A549 (cell line): ENCODE results near the gene ZDHHC3. TPM values are rescaled to one million over a fixed set of nuclear protein-coding genes. Genes with fewer than 3 reads are reported as not detected.

ENCODE experiments used
- ATAC-seq, 2 experiments: fragments of 200-7000 bp in 1 of 2; fragments of >200 bp in 1 of 2; cut with Nextera tagmentation in 1 of 2; cut with Tn5 transposase in 1 of 2; 3 replicates each; pipeline versions ENCODE4 v1.8.0 to v1.9.1; 2018 to 2020; ENCODE audit warnings: mild to moderate bottlenecking in 1 of 2, moderate library complexity in 1 of 2
- CTCF ChIA-PET: fragments of 300-600 bp; sonication (Branson Sonifier 250); formaldehyde crosslinking; extraction: SDS; loops from one replicate; lab custom pipeline; 2021; ENCODE audit warnings: antibody characterized with exemption, inconsistent platforms; lab: Yijun Ruan, JAX
- POLR2A ChIA-PET: fragments of 350-600 bp; formaldehyde crosslinking; extraction: SDS; loops from one replicate; lab custom pipeline; 2021; ENCODE audit warnings: antibody characterized with exemption, inconsistent platforms; lab: Yijun Ruan, JAX
- DNase-seq, 2 experiments: peaks; one replicate each; pipeline versions ENCODE4 v3.0.0 to v3.0.0-alpha.2; 2011 to 2016; ENCODE audit warnings: low read depth in 1 of 2, low spot score in 1 of 2
- FAIRE-seq: peaks from 2 replicates; lab custom pipeline; 2011; peaks lifted over from hg19 to GRCh38; lab: Jason Lieb, UNC
- H3K27ac ChIP-seq, 2 experiments: fragments of >200 bp; sonication (Bioruptor Twin); formaldehyde crosslinking; 3 replicates each; pipeline ENCODE4 v1.5.1; 2016 to 2017
- H3K4me1 ChIP-seq: fragments of >200 bp; sonication (Bioruptor Twin); formaldehyde crosslinking; 3 replicates; pipeline ENCODE4 v1.6.1; 2016
- H3K4me2 ChIP-seq: fragments of >200 bp; sonication (Bioruptor Twin); formaldehyde crosslinking; 3 replicates; pipeline ENCODE4 v1.6.1; 2016
- H3K4me3 ChIP-seq: fragments of >200 bp; sonication (Bioruptor Twin); formaldehyde crosslinking; 3 replicates; pipeline ENCODE4 v1.5.1; 2016
- H3K9me3 ChIP-seq: fragments of >200 bp; sonication (Bioruptor Twin); formaldehyde crosslinking; 3 replicates; pipeline ENCODE4 v1.6.1; 2016
- CEBPB ChIP-seq, 2 experiments: fragments of >200 bp in 1 of 2; sonication (Bioruptor Twin) in 1 of 2; formaldehyde crosslinking in 1 of 2; IDR thresholded peaks; 2 replicates each; pipeline ENCODE4 v1.6.1; 2012 to 2016
- EHF ChIP-seq: fragments of 250-450 bp; sonication (Bioruptor Pico); IDR thresholded peaks from 2 replicates; pipeline ENCODE4 v1.5.0; 2020; ENCODE audit warnings: mild to moderate bottlenecking
- EHMT2 ChIP-seq: fragments of 200-600 bp; sonication (generic); IDR thresholded peaks from 2 replicates; pipeline ENCODE4 v1.6.1; 2016; ENCODE audit warnings: antibody characterized with exemption, low read depth, mild to moderate bottlenecking, moderate library complexity
- FOSL2 ChIP-seq, 2 experiments: fragments of 450-650 bp in 1 of 2; fragments of >200 bp in 1 of 2; sonication (Bioruptor Twin) in 1 of 2; formaldehyde crosslinking; IDR thresholded peaks; 2 replicates each; pipeline versions ENCODE4 v1.5.0 to v1.6.1; 2016 to 2020; ENCODE audit warnings: mild to moderate bottlenecking in 1 of 2, moderate library complexity in 1 of 2
- GATA3 ChIP-seq: IDR thresholded peaks from 2 replicates; pipeline ENCODE4 v1.6.1; 2012; ENCODE audit warnings: borderline replicate concordance
- HOXB5 ChIP-seq: fragments of 250-450 bp; sonication (Bioruptor Pico); IDR thresholded peaks from 2 replicates; pipeline ENCODE4 v1.5.0; 2020; ENCODE audit warnings: mild to moderate bottlenecking, moderate library complexity
- JUN ChIP-seq, 2 experiments: fragments of >200 bp; sonication (Bioruptor Twin); formaldehyde crosslinking; IDR thresholded peaks; 2 replicates in 1 of 2; 3 replicates in 1 of 2; pipeline ENCODE4 v1.6.1; 2016 to 2017
- JUNB ChIP-seq: fragments of >200 bp; sonication (Bioruptor Twin); formaldehyde crosslinking; IDR thresholded peaks from 2 replicates; pipeline ENCODE4 v1.6.1; 2016
- KDM1A ChIP-seq: fragments of 200-600 bp; sonication (generic); IDR thresholded peaks from 2 replicates; pipeline ENCODE4 v1.6.1; 2016; ENCODE audit warnings: low read depth, mild to moderate bottlenecking
- KDM5A ChIP-seq: fragments of 200-600 bp; sonication (generic); IDR thresholded peaks from 2 replicates; pipeline ENCODE4 v1.6.1; 2016; ENCODE audit warnings: antibody characterized with exemption, mild to moderate bottlenecking
- MAFK ChIP-seq: fragments of 450-650 bp; IDR thresholded peaks from 2 replicates; pipeline ENCODE4 v1.6.1; 2014; ENCODE audit not compliant: partially characterized antibody
- NFE2L2 ChIP-seq: fragments of 150-350 bp; conservative IDR thresholded peaks from 2 replicates; pipeline ENCODE4 v1.6.1; 2014; ENCODE audit warnings: low read length
- NPAS2 ChIP-seq: fragments of 250-450 bp; sonication (Bioruptor Pico); IDR thresholded peaks from 2 replicates; pipeline ENCODE4 v1.8.0; 2022; ENCODE audit warnings: mild to moderate bottlenecking, moderate library complexity, borderline replicate concordance
- PHF8 ChIP-seq: fragments of 200-600 bp; sonication (generic); IDR thresholded peaks from 2 replicates; pipeline ENCODE4 v1.6.1; 2016; ENCODE audit warnings: low read depth, mild to moderate bottlenecking, antibody characterized with exemption, moderate library complexity, borderline replicate concordance
- POLR2A ChIP-seq: IDR thresholded peaks from 2 replicates; pipeline ENCODE4 v1.6.1; 2012; ENCODE audit warnings: mild to moderate bottlenecking, low read length
- RARB ChIP-seq: fragments of 250-450 bp; sonication (Bioruptor Pico); IDR thresholded peaks from 2 replicates; pipeline ENCODE4 v1.8.0; 2021; ENCODE audit warnings: mild to moderate bottlenecking, moderate library complexity
- RFX5 ChIP-seq: fragments of 450-650 bp; IDR thresholded peaks from 2 replicates; pipeline ENCODE4 v1.7.1; 2014; ENCODE audit warnings: antibody characterized with exemption, mild to moderate bottlenecking, moderate library complexity
- RNF2 ChIP-seq: fragments of 200-600 bp; sonication (generic); IDR thresholded peaks from 2 replicates; pipeline ENCODE4 v1.6.1; 2016; ENCODE audit warnings: low read depth, mild to moderate bottlenecking, antibody characterized with exemption, moderate library complexity, borderline replicate concordance
- SREBF2 ChIP-seq: fragments of 450-650 bp; IDR thresholded peaks from 2 replicates; pipeline ENCODE4 v1.6.1; 2014; ENCODE audit warnings: mild to moderate bottlenecking, moderate library complexity
- TP53 ChIP-seq: fragments of 250-450 bp; sonication (Bioruptor Pico); IDR thresholded peaks from 2 replicates; pipeline ENCODE4 v1.5.0; 2021; ENCODE audit warnings: mild to moderate bottlenecking, moderate library complexity
- ZC3H11A ChIP-seq: fragments of 450-650 bp; IDR thresholded peaks from 2 replicates; pipeline ENCODE4 v1.6.1; 2014; ENCODE audit warnings: antibody characterized with exemption, mild to moderate bottlenecking
- ZFP36 ChIP-seq: fragments of 450-650 bp; IDR thresholded peaks from 2 replicates; pipeline ENCODE4 v1.6.1; 2014; ENCODE audit warnings: borderline replicate concordance; ENCODE audit not compliant: partially characterized antibody
- ZNF302 ChIP-seq: fragments of 250-450 bp; sonication (Bioruptor Pico); IDR thresholded peaks from 2 replicates; pipeline ENCODE4 v1.9.0; 2021; ENCODE audit warnings: inconsistent platforms, mild to moderate bottlenecking, moderate library complexity
- WGBS: methylation state at CpG from one replicate; pipeline ENCODE4 v1.1.6; 2017; ENCODE audit errors: missing lambda C conversion rate; 5-methylcytosine and 5-hydroxymethylcytosine counted together
- polyA plus RNA-seq, 4 experiments: library from polyadenylated mRNA; depleted of rRNA in 3 of 4; stranded (reverse); fragments of >200 nt; fragmentation: RNase III in 1 of 4; extraction: RNeasy Plus Mini Kit Qiagen cat#74134 plus additional on column Dnase treatment in 1 of 4; gene quantifications; 2 replicates in 3 of 4; 3 replicates in 1 of 4; pipeline ENCODE4 v1.2.3, GENCODE V29; 2011 to 2017
- TF ChIP-seq, protein P1 (sequence below): fragments of 150-350 bp; IDR thresholded peaks from 2 replicates; pipeline ENCODE4 v1.6.1; 2014; ENCODE audit warnings: low read depth, mild to moderate bottlenecking, low read length
- TF ChIP-seq, protein P2 (sequence below): fragments of 200-600 bp; sonication (generic); IDR thresholded peaks from 2 replicates; pipeline ENCODE4 v1.6.1; 2016; ENCODE audit warnings: antibody characterized with exemption, mild to moderate bottlenecking, moderate library complexity
- TF ChIP-seq, protein P3 (sequence below): fragments of >200 bp; sonication (Bioruptor Twin); formaldehyde crosslinking; IDR thresholded peaks from 3 replicates; pipeline ENCODE4 v1.6.1; 2016
- TF ChIP-seq, protein P4 (sequence below): IDR thresholded peaks from 2 replicates; pipeline ENCODE4 v1.6.1; 2012
- TF ChIP-seq, protein P5 (sequence below): fragments of 250-450 bp; sonication (Bioruptor Pico); IDR thresholded peaks from 2 replicates; pipeline ENCODE4 v1.5.0; 2021; ENCODE audit warnings: mild to moderate bottlenecking, moderate library complexity, borderline replicate concordance

The ZDHHC3 gene
- polyA plus RNA-seq, 2 of the 4 experiments (the other 2 are of a cell fraction) = 28.7 to 57.7 TPM

DNA sequence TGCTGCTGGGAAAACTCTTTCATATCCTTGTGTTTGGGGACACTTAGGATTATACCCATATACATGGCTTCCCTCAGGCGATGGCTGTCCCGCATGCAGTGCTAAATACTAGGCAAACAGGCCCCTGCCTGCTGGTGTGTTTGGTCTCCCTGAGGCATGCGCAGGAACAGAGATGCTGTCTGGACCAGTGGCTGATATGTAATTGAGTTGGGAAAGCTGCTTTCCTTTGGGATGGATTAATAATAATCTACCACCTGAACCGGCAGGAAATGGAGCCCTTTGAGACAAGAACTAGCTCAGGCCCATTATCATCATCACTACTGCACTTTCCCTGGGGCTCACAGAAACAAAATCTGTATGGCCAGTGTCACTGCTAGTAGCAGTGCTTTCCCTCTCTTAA is 18.0 kb downstream of the ZDHHC3 start:
- Histone ChIP-seq H3K4me3 (no peak overlapping the region), H3K9me3 (no peaks in the 10 kb centered on the region), H3K4me2 (no peak overlapping the region), H3K27ac (no peak overlapping the region), H3K4me1 (no peaks in the 10 kb centered on the region)
- DNase-seq = no peak
- no peak for ATAC-seq
- whole genome bisulfite sequencing = 97% methylated on average over 4 of the region's 4 CpGs
- no peak for TF ChIP-seq TP53 (CRISPR knock-in tag)
- no peak for TF ChIP-seq ZFP36
- TF ChIP-seq ZC3H11A = no peak
- no peak for TF ChIP-seq SREBF2
- no peak for TF ChIP-seq EHF
- TF ChIP-seq, protein P1, sequence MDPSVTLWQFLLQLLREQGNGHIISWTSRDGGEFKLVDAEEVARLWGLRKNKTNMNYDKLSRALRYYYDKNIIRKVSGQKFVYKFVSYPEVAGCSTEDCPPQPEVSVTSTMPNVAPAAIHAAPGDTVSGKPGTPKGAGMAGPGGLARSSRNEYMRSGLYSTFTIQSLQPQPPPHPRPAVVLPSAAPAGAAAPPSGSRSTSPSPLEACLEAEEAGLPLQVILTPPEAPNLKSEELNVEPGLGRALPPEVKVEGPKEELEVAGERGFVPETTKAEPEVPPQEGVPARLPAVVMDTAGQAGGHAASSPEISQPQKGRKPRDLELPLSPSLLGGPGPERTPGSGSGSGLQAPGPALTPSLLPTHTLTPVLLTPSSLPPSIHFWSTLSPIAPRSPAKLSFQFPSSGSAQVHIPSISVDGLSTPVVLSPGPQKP = no peak
- TF ChIP-seq RNF2 = no peak
- TF ChIP-seq KDM1A = no peak
- no peak for TF ChIP-seq KDM5A
- TF ChIP-seq, protein P2, sequence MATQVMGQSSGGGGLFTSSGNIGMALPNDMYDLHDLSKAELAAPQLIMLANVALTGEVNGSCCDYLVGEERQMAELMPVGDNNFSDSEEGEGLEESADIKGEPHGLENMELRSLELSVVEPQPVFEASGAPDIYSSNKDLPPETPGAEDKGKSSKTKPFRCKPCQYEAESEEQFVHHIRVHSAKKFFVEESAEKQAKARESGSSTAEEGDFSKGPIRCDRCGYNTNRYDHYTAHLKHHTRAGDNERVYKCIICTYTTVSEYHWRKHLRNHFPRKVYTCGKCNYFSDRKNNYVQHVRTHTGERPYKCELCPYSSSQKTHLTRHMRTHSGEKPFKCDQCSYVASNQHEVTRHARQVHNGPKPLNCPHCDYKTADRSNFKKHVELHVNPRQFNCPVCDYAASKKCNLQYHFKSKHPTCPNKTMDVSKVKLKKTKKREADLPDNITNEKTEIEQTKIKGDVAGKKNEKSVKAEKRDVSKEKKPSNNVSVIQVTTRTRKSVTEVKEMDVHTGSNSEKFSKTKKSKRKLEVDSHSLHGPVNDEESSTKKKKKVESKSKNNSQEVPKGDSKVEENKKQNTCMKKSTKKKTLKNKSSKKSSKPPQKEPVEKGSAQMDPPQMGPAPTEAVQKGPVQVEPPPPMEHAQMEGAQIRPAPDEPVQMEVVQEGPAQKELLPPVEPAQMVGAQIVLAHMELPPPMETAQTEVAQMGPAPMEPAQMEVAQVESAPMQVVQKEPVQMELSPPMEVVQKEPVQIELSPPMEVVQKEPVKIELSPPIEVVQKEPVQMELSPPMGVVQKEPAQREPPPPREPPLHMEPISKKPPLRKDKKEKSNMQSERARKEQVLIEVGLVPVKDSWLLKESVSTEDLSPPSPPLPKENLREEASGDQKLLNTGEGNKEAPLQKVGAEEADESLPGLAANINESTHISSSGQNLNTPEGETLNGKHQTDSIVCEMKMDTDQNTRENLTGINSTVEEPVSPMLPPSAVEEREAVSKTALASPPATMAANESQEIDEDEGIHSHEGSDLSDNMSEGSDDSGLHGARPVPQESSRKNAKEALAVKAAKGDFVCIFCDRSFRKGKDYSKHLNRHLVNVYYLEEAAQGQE = no peak
- no peak for TF ChIP-seq NPAS2 (CRISPR knock-in tag)
- no peak for TF ChIP-seq GATA3
- TF ChIP-seq PHF8 = no peak
- TF ChIP-seq HOXB5 (CRISPR knock-in tag) = no peak
- no peak for TF ChIP-seq RFX5
- no peak for TF ChIP-seq JUN (IDR thresholded peaks at IDR 0.05)
- FAIRE-seq = no peak
- CTCF ChIA-PET = no interaction called here
- POLR2A ChIA-PET = interaction anchor here (0.9 kb wide), 1 partner anchor 18 kb away, joined by 3 read pairs; the partner anchor contains the start of genes EXOSC7 and ZDHHC3

DNA sequence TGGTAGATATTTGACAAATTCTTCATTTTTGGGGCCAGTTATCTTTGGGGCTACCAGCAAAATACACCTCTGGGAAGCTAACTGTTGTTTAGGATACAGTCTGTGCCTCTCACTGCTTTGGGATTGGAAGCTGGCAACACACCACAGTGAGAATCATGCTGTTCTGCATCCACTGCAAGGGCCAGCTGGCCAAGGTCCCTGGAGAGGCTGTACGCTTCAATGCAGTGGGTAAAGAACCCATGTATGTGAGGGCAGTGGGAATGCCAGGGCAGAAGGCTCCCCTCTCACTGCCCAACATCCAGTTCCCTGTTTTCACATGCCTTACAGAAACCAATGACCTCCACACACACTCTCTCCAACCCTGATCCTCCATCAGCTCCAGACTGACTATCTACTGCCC is 20.1 kb downstream of the ZDHHC3 start:
- H3K4me2 ChIP-seq = no peak overlapping the region
- CTCF ChIA-PET = no interaction called here
- TF ChIP-seq EHMT2 = no peak
- no peak for TF ChIP-seq MAFK
- no peak for TF ChIP-seq TP53 (CRISPR knock-in tag)
- TF ChIP-seq ZNF302 (CRISPR knock-in tag) = no peak
- TF ChIP-seq GATA3 = no peak
- no peak for TF ChIP-seq CEBPB (IDR thresholded peaks at IDR 0.05)
- TF ChIP-seq, protein P3, sequence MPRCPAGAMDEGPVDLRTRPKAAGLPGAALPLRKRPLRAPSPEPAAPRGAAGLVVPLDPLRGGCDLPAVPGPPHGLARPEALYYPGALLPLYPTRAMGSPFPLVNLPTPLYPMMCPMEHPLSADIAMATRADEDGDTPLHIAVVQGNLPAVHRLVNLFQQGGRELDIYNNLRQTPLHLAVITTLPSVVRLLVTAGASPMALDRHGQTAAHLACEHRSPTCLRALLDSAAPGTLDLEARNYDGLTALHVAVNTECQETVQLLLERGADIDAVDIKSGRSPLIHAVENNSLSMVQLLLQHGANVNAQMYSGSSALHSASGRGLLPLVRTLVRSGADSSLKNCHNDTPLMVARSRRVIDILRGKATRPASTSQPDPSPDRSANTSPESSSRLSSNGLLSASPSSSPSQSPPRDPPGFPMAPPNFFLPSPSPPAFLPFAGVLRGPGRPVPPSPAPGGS = no peak
- TF ChIP-seq NPAS2 (CRISPR knock-in tag) = no peak
- no peak for TF ChIP-seq KDM1A
- TF ChIP-seq, protein P4, sequence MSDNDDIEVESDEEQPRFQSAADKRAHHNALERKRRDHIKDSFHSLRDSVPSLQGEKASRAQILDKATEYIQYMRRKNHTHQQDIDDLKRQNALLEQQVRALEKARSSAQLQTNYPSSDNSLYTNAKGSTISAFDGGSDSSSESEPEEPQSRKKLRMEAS = no peak
- TF ChIP-seq POLR2A = no peak
- TF ChIP-seq, protein P5, sequence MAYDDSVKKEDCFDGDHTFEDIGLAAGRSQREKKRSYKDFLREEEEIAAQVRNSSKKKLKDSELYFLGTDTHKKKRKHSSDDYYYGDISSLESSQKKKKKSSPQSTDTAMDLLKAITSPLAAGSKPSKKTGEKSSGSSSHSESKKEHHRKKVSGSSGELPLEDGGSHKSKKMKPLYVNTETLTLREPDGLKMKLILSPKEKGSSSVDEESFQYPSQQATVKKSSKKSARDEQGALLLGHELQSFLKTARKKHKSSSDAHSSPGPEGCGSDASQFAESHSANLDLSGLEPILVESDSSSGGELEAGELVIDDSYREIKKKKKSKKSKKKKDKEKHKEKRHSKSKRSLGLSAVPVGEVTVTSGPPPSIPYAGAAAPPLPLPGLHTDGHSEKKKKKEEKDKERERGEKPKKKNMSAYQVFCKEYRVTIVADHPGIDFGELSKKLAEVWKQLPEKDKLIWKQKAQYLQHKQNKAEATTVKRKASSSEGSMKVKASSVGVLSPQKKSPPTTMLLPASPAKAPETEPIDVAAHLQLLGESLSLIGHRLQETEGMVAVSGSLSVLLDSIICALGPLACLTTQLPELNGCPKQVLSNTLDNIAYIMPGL = no peak
- no peak for TF ChIP-seq NFE2L2
- no peak for TF ChIP-seq HOXB5 (CRISPR knock-in tag)
- TF ChIP-seq JUNB = no peak
- TF ChIP-seq FOSL2 (IDR thresholded peaks at IDR 0.05) = no peak
- TF ChIP-seq FOSL2 (CRISPR knock-in tag; IDR thresholded peaks at IDR 0.05) = no peak
- TF ChIP-seq RARB (CRISPR knock-in tag) = no peak

More for the DNA sequence above, 20.1 kb downstream of the ZDHHC3 start:
- FAIRE-seq (no peak), DNase-seq (no peak), ATAC-seq (no peak)
- WGBS = 100% methylated on average over 1 of the region's 1 CpG
- no peaks in the 10 kb centered on the region for H3K9me3 ChIP-seq
- no peak overlapping the region for H3K27ac ChIP-seq
- POLR2A ChIA-PET = no interaction called here
- H3K4me3 ChIP-seq = no peak overlapping the region
- H3K4me1 ChIP-seq = no peaks in the 10 kb centered on the region
